Prostate gland (tissue), 2 donors: ENCODE measurements around the gene MTAP. TPM values are rescaled to one million over a fixed set of nuclear protein-coding genes. Genes with fewer than 3 reads are reported as not detected.

Experiments used
- DNase-seq: peaks from one replicate; pipeline ENCODE4 v3.0.0-alpha.2; 2019; ENCODE audit warnings: low spot score
- H3K27ac ChIP-seq, 2 donors: fragments of 200-600 bp; sonication (generic); 2 replicates each; pipeline ENCODE4 v1.5.1; 2017 to 2019
- H3K27me3 ChIP-seq: fragments of 200-600 bp; sonication (generic); replicated peaks from 2 replicates; pipeline ENCODE4 v1.5.1; 2019; ENCODE audit not compliant: insufficient read depth
- H3K36me3 ChIP-seq, 2 donors: fragments of 200-600 bp; sonication (generic); 1 replicate in 1 of 2; 2 replicates in 1 of 2; pipeline versions ENCODE4 v1.5.1 to v1.8.1; 2017 to 2019
- H3K4me1 ChIP-seq: fragments of 200-600 bp; sonication (generic); replicated peaks from 2 replicates; pipeline ENCODE4 v1.5.1; 2019
- H3K4me3 ChIP-seq, 2 donors: fragments of 200-600 bp; sonication (generic); 2 replicates each; pipeline ENCODE4 v1.5.1; 2017 to 2019
- H3K9me3 ChIP-seq: fragments of 200-600 bp; sonication (generic); 2 replicates; pipeline ENCODE4 v1.5.1; 2017
- POLR2A ChIP-seq: fragments of 450-650 bp; IDR thresholded peaks from one replicate; pipeline ENCODE4 v1.6.1; 2016; ENCODE audit warnings: antibody characterized with exemption, mild to moderate bottlenecking
- POLR2AphosphoS5 ChIP-seq: sonication (generic); formaldehyde crosslinking; IDR thresholded peaks from one replicate; pipeline ENCODE4 v1.6.1; 2017; ENCODE audit warnings: antibody characterized with exemption
- WGBS: methylation state at CpG from one replicate; pipeline ENCODE4 v1.1.5; 2018; 5-methylcytosine and 5-hydroxymethylcytosine counted together
- intact Hi-C: fragments of 100-400 bp; cut with DNase I; formaldehyde crosslinking; loops from one replicate; pipeline ENCODE4 v1.14.2; 2022
- total RNA-seq, 2 donors: library from RNA; depleted of rRNA; stranded (reverse); fragments of >200 nt; gene quantifications; one replicate each; pipeline ENCODE4 v1.1.0, GENCODE V29; 2016
- TF ChIP-seq, protein P1 (sequence below), 4 experiments: fragments of 200-600 bp in 2 of 4; fragments of 450-650 bp in 2 of 4; sonication (generic) in 2 of 4; IDR thresholded peaks; 1 replicate in 3 of 4; 2 replicates in 1 of 4; pipeline ENCODE4 v1.5.1; 2016 to 2019; ENCODE audit warnings: antibody characterized with exemption in 4 of 4, mild to moderate bottlenecking in 2 of 4, moderate library complexity in 2 of 4

MTAP gene
- total RNA-seq, 2 donors from 2014 or later: 13.3 to 33.5 TPM

DNA sequence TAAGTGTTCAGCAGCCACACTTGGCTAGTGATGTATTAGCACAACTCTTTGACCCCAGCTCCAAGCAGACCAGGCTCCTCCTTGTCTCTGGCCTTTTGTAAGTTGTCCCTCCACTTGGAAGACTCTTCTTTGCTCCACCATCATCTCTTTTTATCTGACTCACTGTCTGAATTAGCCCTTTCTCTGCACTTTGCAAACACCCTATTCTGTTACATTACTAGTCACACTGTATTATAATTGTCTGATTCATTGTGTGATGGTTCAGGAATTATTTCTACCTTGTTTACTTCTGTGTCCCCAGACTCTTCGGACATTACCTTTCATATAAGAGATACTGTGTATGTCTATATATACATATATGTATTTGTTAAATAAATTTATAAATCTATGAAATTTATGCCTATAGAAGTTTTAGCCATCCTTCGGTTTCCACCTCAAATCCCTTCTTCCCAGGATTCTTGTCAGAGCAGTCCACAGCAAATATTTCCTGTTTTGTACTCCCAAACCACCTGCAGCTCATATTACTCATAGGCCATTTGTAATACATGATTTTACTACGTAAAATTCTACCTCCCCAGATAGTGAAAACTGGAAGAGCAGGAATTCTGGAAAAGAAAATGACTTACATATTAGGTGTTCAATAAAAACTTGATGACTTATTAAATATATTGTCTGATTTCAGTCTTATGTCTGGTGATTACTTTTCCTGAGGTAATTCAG is 69.0 kb downstream of the MTAP start:
- 89% methylated on average over 3 of the region's 3 CpGs for WGBS
- Histone ChIP-seq H3K27ac (no peak overlapping the region), H3K4me1 (no peaks in the 10 kb centered on the region), H3K27me3 (no peaks in the 10 kb centered on the region), H3K4me3 (no peak overlapping the region), H3K9me3 (no peaks in the 10 kb centered on the region), H3K36me3 (no peaks in the 10 kb centered on the region)
- DNase-seq: no peak
- TF ChIP-seq POLR2AphosphoS5: no peak
- TF ChIP-seq, protein P1, sequence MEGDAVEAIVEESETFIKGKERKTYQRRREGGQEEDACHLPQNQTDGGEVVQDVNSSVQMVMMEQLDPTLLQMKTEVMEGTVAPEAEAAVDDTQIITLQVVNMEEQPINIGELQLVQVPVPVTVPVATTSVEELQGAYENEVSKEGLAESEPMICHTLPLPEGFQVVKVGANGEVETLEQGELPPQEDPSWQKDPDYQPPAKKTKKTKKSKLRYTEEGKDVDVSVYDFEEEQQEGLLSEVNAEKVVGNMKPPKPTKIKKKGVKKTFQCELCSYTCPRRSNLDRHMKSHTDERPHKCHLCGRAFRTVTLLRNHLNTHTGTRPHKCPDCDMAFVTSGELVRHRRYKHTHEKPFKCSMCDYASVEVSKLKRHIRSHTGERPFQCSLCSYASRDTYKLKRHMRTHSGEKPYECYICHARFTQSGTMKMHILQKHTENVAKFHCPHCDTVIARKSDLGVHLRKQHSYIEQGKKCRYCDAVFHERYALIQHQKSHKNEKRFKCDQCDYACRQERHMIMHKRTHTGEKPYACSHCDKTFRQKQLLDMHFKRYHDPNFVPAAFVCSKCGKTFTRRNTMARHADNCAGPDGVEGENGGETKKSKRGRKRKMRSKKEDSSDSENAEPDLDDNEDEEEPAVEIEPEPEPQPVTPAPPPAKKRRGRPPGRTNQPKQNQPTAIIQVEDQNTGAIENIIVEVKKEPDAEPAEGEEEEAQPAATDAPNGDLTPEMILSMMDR (IDR thresholded peaks at IDR 0.05): no peak
- intact Hi-C loops: no loop called here

DNA sequence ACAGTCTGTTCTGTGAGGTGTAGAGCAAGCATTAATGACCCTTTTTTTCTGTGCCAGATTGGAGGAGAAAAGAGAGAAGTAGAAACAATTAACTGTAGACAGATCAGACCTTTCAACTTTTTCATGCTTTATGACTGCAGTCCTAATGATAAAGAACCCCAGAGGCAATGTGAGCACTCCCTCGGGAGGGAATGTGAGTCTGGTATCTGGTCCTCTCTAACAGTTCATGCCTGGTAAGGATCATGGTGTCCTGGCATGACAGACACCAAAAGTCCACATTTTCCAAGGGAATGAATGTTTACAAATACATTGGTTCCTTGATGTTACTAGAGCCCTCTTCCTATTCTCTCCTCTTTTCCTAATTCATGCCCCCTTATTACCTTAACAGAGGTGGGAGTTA is 70.3 kb downstream of the MTAP start:
- TF ChIP-seq POLR2A (no peak), POLR2AphosphoS5 (no peak)
- TF ChIP-seq, protein P1 (IDR thresholded peaks at IDR 0.05): no peak
- Histone ChIP-seq H3K27ac (no peak overlapping the region), H3K9me3 (no peaks in the 10 kb centered on the region), H3K36me3 (no peaks in the 10 kb centered on the region), H3K4me1 (no peaks in the 10 kb centered on the region), H3K27me3 (no peaks in the 10 kb centered on the region), H3K4me3 (no peak overlapping the region)
- DNase-seq: no peak
- intact Hi-C loops: no loop called here
- 57% methylated on average over 1 of the region's 1 CpG for WGBS

DNA sequence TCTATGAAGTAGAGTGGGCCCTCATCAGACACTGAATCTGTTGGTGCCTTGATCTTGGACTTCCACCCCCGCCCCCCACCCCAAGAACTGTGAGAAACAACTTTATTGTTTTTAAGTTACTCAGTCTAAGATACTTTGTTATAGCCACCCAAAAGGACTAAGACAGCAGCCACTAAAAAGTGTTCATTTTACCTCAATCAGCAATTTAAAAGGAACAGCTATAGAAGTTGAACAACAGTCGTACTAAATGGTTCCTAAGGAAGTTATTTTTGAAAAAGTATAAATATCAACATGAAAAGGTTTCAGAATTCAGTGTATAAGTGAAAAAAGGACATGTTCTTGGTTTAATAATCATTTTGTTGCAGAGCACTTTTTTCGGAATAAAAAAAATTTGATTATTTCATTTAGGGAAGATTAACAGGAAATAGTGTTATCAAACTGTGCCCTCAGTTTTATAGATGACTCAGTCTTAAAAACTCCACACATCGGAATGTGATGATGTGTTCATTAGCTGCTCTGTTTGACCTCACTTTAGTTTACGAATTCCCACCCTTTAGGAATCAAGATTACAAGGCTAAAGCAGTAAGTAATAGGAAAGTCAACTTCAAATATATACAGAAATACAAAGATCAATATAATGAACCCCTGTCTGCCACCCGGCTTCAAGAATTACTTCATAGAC is 71.2 kb downstream of the MTAP start:
- Histone ChIP-seq H3K4me1 (no peaks in the 10 kb centered on the region), H3K9me3 (no peaks in the 10 kb centered on the region), H3K4me3 (no peak overlapping the region), H3K27me3 (no peaks in the 10 kb centered on the region), H3K27ac (no peak overlapping the region), H3K36me3 (no peaks in the 10 kb centered on the region)
- DNase-seq: no peak
- intact Hi-C loops: no loop called here
- TF ChIP-seq, protein P1 (IDR thresholded peaks at IDR 0.05): no peak
- TF ChIP-seq POLR2AphosphoS5 (no peak), POLR2A (no peak)
- 93% methylated on average over 6 of the region's 6 CpGs for WGBS

DNA sequence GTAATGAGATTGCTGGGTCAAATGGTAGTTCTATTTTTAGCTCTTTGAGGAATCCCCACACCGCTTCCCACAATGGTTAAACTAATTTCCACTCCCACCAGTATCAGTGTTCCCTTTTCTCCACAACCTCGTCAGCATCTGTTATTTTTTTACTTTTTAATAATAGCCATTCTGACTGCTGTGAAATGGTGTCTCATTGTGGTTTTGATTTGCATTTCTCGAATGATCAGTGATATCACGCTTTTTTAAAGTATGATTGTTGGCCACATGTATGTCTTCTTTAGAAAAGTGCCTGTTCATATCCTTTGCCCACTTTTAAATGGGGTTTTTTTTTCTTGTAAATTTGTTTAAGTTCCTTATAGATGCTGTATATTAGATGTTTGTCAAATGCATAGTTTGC is 73.5 kb downstream of the MTAP start:
- H3K36me3 ChIP-seq: no peaks in the 10 kb centered on the region
- H3K27me3 ChIP-seq: no peaks in the 10 kb centered on the region
- no peak overlapping the region for H3K4me3 ChIP-seq
- H3K27ac ChIP-seq: no peak overlapping the region
- TF ChIP-seq POLR2AphosphoS5 (no peak), POLR2A (no peak)
- TF ChIP-seq, protein P1 (IDR thresholded peaks at IDR 0.05): no peak
- H3K9me3 ChIP-seq: no peaks in the 10 kb centered on the region
- intact Hi-C loops: no loop called here
- no peak for DNase-seq
- H3K4me1 ChIP-seq: no peaks in the 10 kb centered on the region
- 99% methylated on average over 4 of the region's 4 CpGs for WGBS

DNA sequence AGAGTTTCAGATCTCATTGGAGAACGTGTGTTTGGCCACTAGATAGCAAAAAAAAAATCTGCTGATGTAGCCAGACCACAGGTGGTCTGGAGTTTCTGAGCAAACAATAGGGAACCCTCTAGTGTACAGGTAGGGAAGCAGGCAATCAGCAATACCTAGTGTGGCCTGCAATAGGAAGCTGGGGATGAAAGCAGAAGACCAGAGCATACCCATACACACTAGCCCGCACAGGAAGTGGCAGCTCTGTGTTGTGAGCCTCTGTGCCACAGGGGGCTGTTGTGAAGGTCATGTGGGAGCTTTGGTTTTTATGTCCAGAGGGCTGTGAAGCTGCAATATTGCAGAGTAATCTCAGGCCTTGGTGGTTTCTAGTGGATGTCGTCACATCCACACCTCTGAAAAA is 81.2 kb downstream of the MTAP start:
- no peak for DNase-seq
- intact Hi-C loops: no loop called here
- no peak overlapping the region for H3K27ac ChIP-seq
- no peak overlapping the region for H3K4me3 ChIP-seq
- H3K36me3 ChIP-seq: no peaks in the 10 kb centered on the region
- no peaks in the 10 kb centered on the region for H3K4me1 ChIP-seq
- TF ChIP-seq POLR2AphosphoS5 (no peak), POLR2A (no peak)
- TF ChIP-seq, protein P1 (IDR thresholded peaks at IDR 0.05): no peak
- WGBS: 79% methylated on average over 3 of the region's 3 CpGs
- H3K9me3 ChIP-seq: no peaks in the 10 kb centered on the region
- no peaks in the 10 kb centered on the region for H3K27me3 ChIP-seq
